Measurements from ENCODE around the gene SMIM44.
A peak's percentile ranks its signal among the peaks of the same experiment; 100 is the strongest.

Gene SMIM44

GRCh38 chr19:3522421-3523360 lies 39.5 kb upstream of the SMIM44 start:
- no peak overlapping the region for H3K4me3 Mint-ChIP-seq
- peak overlapping the region in 1 of 2 donors; percentile 42 for H3K27ac Mint-ChIP-seq
- H3K27me3 Mint-ChIP-seq, result no peaks in the 10 kb centered on the region
- peaks cover 30% of the 10 kb centered on the region for H3K4me1 Mint-ChIP-seq
- no peaks in the 10 kb centered on the region for H3K9me3 Mint-ChIP-seq
- ATAC-seq, result no peak
- no peak for DNase-seq

- Mint-ChIP-seq H3K9me3 (no peaks in the 10 kb centered on the region), H3K27ac (peak overlapping the region in 1 of 2 donors; percentile 48), H3K4me1 (peaks cover 43% of the 10 kb centered on the region), H3K27me3 (no peaks in the 10 kb centered on the region), H3K4me3 (no peak overlapping the region)
- DNase-seq, result no peak
- no peak for ATAC-seq
These were observed 37.8 kb upstream of the SMIM44 start for GRCh38 chr19:3521104-3521445.

- Mint-ChIP-seq H3K9me3 (no peaks in the 10 kb centered on the region), H3K4me1 (peaks cover 49% of the 10 kb centered on the region), H3K27me3 (no peaks in the 10 kb centered on the region), H3K27ac (no peak overlapping the region), H3K4me3 (no peak overlapping the region)
- ATAC-seq (no peak), DNase-seq (no peak)
These were observed 37.2 kb upstream of the SMIM44 start for GRCh38 chr19:3520166-3521103.

GRCh38 chr19:3519126-3519525 lies 35.9 kb upstream of the SMIM44 start:
- Mint-ChIP-seq H3K27me3 (no peaks in the 10 kb centered on the region), H3K4me1 (peaks cover 62% of the 10 kb centered on the region), H3K27ac (no peak overlapping the region), H3K9me3 (no peaks in the 10 kb centered on the region), H3K4me3 (no peak overlapping the region)
- DNase-seq, result no peak
- ATAC-seq, result no peak

- H3K4me3 Mint-ChIP-seq, result no peak overlapping the region
- DNase-seq (no peak), ATAC-seq (no peak)
- H3K9me3 Mint-ChIP-seq, result no peaks in the 10 kb centered on the region
- H3K27ac Mint-ChIP-seq, result peak overlapping the region in 1 of 2 donors; percentile 42
- peaks cover 67% of the 10 kb centered on the region for H3K4me1 Mint-ChIP-seq
- H3K27me3 Mint-ChIP-seq, result no peaks in the 10 kb centered on the region
These were observed 35.4 kb upstream of the SMIM44 start for GRCh38 chr19:3518659-3519058.

GRCh38 chr19:3518255-3518654 lies 35.0 kb upstream of the SMIM44 start:
- H3K4me1 Mint-ChIP-seq, result peaks cover 70% of the 10 kb centered on the region
- no peaks in the 10 kb centered on the region for H3K27me3 Mint-ChIP-seq
- ATAC-seq (no peak), DNase-seq (no peak)
- H3K9me3 Mint-ChIP-seq, result no peaks in the 10 kb centered on the region
- no peak overlapping the region for H3K4me3 Mint-ChIP-seq
- peak overlapping the region in 1 of 2 donors; percentile 6 for H3K27ac Mint-ChIP-seq

GRCh38 chr19:3517638-3518037 lies 34.4 kb upstream of the SMIM44 start:
- Mint-ChIP-seq H3K27ac (peak overlapping the region in 1 of 2 donors; percentile 67), H3K4me1 (peaks cover 71% of the 10 kb centered on the region), H3K27me3 (no peaks in the 10 kb centered on the region), H3K4me3 (no peak overlapping the region), H3K9me3 (no peaks in the 10 kb centered on the region)
- DNase-seq (no peak), ATAC-seq (no peak)

- Mint-ChIP-seq H3K4me1 (peaks cover 75% of the 10 kb centered on the region), H3K9me3 (no peaks in the 10 kb centered on the region), H3K4me3 (no peak overlapping the region), H3K27me3 (no peaks in the 10 kb centered on the region), H3K27ac (peak overlapping the region in 1 of 2 donors; percentile 19)
- ATAC-seq (peak; percentile 55), DNase-seq (no peak)
These were observed 33.5 kb upstream of the SMIM44 start for GRCh38 chr19:3516675-3517207.

GRCh38 chr19:3515891-3516422 lies 32.7 kb upstream of the SMIM44 start:
- DNase-seq (no peak), ATAC-seq (no peak)
- Mint-ChIP-seq H3K4me3 (no peak overlapping the region), H3K27me3 (no peaks in the 10 kb centered on the region), H3K4me1 (peaks cover 77% of the 10 kb centered on the region), H3K9me3 (no peaks in the 10 kb centered on the region), H3K27ac (peak overlapping the region in 1 of 2 donors; percentile 67)

- Mint-ChIP-seq H3K27ac (no peak overlapping the region), H3K27me3 (no peaks in the 10 kb centered on the region), H3K9me3 (no peaks in the 10 kb centered on the region), H3K4me3 (no peak overlapping the region), H3K4me1 (peaks cover 82% of the 10 kb centered on the region)
- ATAC-seq (no peak), DNase-seq (no peak)
These were observed 31.7 kb upstream of the SMIM44 start for GRCh38 chr19:3514930-3515329.

GRCh38 chr19:3513229-3514140 lies 30.2 kb upstream of the SMIM44 start:
- ATAC-seq (no peak), DNase-seq (no peak)
- Mint-ChIP-seq H3K27me3 (no peaks in the 10 kb centered on the region), H3K27ac (no peak overlapping the region), H3K4me1 (peaks cover 86% of the 10 kb centered on the region), H3K9me3 (no peaks in the 10 kb centered on the region), H3K4me3 (no peak overlapping the region)

- ATAC-seq (no peak), DNase-seq (no peak)
- Mint-ChIP-seq H3K27me3 (no peaks in the 10 kb centered on the region), H3K27ac (no peak overlapping the region), H3K9me3 (no peaks in the 10 kb centered on the region), H3K4me3 (no peak overlapping the region), H3K4me1 (peaks cover 86% of the 10 kb centered on the region)
These were observed 29.5 kb upstream of the SMIM44 start for GRCh38 chr19:3512562-3513228.

- ATAC-seq (no peak), DNase-seq (no peak)
- H3K9me3 Mint-ChIP-seq, result no peaks in the 10 kb centered on the region
- peak overlapping the region in 1 of 2 donors; percentile 83 for H3K27ac Mint-ChIP-seq
- peaks cover 89% of the 10 kb centered on the region for H3K4me1 Mint-ChIP-seq
- H3K4me3 Mint-ChIP-seq, result no peak overlapping the region
- no peaks in the 10 kb centered on the region for H3K27me3 Mint-ChIP-seq
These were observed 28.4 kb upstream of the SMIM44 start for GRCh38 chr19:3511506-3512251.

GRCh38 chr19:3510727-3511126 lies 27.5 kb upstream of the SMIM44 start:
- ATAC-seq, result no peak
- no peak for DNase-seq
- no peaks in the 10 kb centered on the region for H3K9me3 Mint-ChIP-seq
- H3K4me3 Mint-ChIP-seq, result no peak overlapping the region
- H3K4me1 Mint-ChIP-seq, result peaks cover 80% of the 10 kb centered on the region
- no peaks in the 10 kb centered on the region for H3K27me3 Mint-ChIP-seq
- H3K27ac Mint-ChIP-seq, result no peak overlapping the region
